GM12891 (cell line): Measurements from ENCODE around the gene APCDD1.

Experiments
- PAX5 ChIP-seq: IDR thresholded peaks from 2 replicates; pipeline ENCODE4 v1.6.1; 2011; ENCODE audit warnings: low read length, moderate library complexity, mild to moderate bottlenecking; ENCODE audit not compliant: insufficient read depth, severe bottlenecking
- POLR2A ChIP-seq: IDR thresholded peaks from 2 replicates; pipeline ENCODE4 v1.6.1; 2011; ENCODE audit warnings: low read depth, low read length, control low read depth
- POLR2AphosphoS5 ChIP-seq: IDR thresholded peaks from 2 replicates; pipeline ENCODE4 v1.6.1; 2011; ENCODE audit warnings: low read depth, low read length, control low read depth
- SPI1 ChIP-seq: IDR thresholded peaks from 2 replicates; pipeline ENCODE4 v1.6.1; 2011; ENCODE audit warnings: low read depth, low read length, control low read depth
- TAF1 ChIP-seq: IDR thresholded peaks from 2 replicates; pipeline ENCODE4 v1.6.1; 2011; ENCODE audit warnings: low read depth, low read length, control low read depth

- TF ChIP-seq POLR2A (no peak), POLR2AphosphoS5 (no peak), SPI1 (no peak), TAF1 (no peak), PAX5 (no peak)
Observed at GRCh38 chr18:10516078-10516477, 61.6 kb downstream of the APCDD1 start.
